ENCODE measurements around the gene NCAPG2.

- TF ChIP-seq CTCF (IDR thresholded peaks at IDR 0.05) (no peak), POLR2A (IDR thresholded peaks at IDR 0.05) (no peak)
Observed at GRCh38 chr7:158722574-158723237, 18.1 kb upstream of the NCAPG2 start.
